H4 (cell line): ENCODE data around the gene ATF5. TPM values are rescaled to one million over a fixed set of nuclear protein-coding genes. Genes with fewer than 3 reads are reported as not detected.

Experiments
- DNase-seq: peaks from one replicate; pipeline ENCODE4 v3.0.0-alpha.2; 2015; ENCODE audit warnings: low spot score
- total RNA-seq: library from RNA; depleted of rRNA; stranded (reverse); fragments of >200 nt; shearing (Covaris generic); gene quantifications from 2 replicates; pipeline ENCODE4 v1.2.3, GENCODE V29; 2014

Gene ATF5
- total RNA-seq, 1 experiment from 2014 or later, result 16.0 TPM

GRCh38 chr19:49894879-49895565 is 34.0 kb upstream of the ATF5 start:
- DNase-seq, result no peak

- DNase-seq, result no peak
Measured at GRCh38 chr19:49895566-49896297, 33.3 kb upstream of the ATF5 start.

GRCh38 chr19:49896863-49897621 is 32.0 kb upstream of the ATF5 start, which contains the start of gene IL4I1:
TSS of gene IL4I1 (minus strand) at chr19:49896887. CDS start at chr19:49896160, 727 bp downstream.
- no peak for DNase-seq

- DNase-seq, result no peak
Measured at GRCh38 chr19:49904136-49904535, 24.9 kb upstream of the ATF5 start.

GRCh38 chr19:49906879-49907564 is 22.0 kb upstream of the ATF5 start:
- DNase-seq, result no peak

DNA sequence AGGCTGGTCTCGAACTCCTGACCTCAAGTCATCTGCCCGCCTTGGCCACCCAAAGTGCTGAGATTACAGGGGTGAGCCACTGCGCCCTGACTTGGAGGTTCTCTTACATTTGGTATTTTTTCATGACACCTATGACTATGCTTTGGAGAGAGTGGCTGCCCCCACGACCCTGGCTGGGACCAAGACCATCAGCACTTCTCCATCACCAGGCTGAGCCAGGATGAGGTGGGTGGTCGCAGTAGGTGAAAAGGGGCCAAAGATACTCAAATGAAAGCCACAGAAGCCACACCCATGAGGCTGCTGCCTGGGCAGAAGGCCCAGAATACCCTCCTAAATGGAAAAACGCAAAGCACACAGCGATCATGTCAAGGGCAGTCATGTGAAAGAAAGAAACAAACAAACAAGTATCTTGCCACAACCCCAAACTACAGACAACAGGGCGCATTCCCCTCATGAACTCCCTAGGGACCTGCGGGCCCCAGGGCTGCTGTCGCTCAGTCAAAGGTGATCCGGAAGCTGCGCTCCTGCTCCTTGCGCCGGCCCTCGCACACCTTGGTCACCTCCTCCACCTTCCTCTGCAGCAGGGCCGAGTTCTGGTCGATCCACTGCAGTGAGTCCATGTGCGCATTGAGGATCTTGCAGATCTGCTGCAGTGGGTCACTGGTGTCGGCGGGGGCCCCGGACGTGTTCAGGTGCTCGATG is 21.1 kb upstream of the ATF5 start:
- no peak for DNase-seq

DNA sequence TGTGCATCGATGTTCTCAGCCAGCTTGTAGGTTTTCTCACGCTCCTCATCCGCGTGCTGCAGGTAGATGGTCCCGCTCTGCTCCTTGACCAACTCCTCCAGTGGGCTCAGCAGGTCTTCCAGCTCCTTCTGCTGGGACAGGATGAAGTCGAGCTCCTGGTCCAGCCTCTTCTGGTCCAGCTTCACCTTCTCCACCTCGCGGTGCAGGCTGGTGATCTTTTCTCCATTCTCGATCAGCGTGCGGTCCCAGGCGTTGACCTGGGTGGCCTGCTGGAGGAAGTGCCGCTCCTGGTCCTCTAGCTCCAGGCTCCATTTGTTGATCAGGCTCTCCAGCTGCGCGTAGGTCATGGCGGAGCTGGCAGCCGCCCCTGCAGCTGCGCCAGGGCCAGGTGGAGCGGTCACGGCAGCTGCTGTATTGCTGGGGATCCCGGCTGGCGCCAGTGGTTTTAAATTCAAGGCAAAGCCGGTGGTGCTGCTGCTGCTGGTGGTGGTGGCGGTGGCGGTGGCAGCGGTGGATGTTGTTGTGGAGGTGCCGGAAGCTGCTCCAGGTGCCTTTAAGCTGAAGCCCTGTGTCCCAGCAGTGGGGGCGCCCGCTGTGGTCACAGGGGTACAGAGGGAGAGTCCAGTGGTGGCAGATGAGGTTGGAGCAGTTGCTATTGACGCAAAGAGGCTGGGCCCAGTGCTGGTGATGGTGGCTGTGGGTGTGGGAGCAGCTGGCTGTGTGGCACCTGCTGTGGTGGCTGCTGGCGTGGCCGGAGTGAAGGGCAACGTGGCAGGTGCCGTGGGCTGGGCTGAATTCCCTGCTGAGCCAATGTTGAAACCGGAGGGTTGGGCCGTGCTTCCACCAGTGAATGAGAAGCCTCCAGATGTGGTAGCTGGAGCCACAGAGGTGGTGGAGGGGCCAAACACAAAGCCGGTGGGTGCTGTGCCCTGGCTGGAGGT is 20.3 kb upstream of the ATF5 start:
- DNase-seq, result no peak

GRCh38 chr19:49910179-49910578 is 18.8 kb upstream of the ATF5 start:
- no peak for DNase-seq

- no peak for DNase-seq
Measured at GRCh38 chr19:49911381-49912145, 17.4 kb upstream of the ATF5 start.

- no peak for DNase-seq
Measured at GRCh38 chr19:49912965-49913685, 15.9 kb upstream of the ATF5 start.

DNA sequence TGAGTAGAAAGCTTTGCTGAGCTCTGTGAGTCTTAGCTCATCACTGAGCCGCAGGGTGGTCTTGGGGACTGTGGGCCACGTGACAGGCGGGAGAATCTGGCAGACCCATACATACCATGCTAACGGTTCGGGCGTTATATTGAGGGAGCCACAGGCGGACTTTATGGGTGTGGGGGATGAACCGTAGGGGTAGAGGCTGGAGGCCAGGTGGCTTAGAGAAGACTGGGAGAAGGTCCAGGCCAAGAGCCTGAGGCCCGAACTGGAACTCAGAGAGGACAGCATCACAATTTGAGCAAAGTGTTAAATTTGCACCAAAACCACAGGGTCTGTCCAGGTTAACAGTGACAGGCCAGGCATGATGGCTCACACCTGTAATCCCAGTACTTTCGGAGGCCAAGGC is 15.3 kb upstream of the ATF5 start:
- DNase-seq, result no peak

GRCh38 chr19:49915271-49915670 is 13.7 kb upstream of the ATF5 start:
- no peak for DNase-seq

DNA sequence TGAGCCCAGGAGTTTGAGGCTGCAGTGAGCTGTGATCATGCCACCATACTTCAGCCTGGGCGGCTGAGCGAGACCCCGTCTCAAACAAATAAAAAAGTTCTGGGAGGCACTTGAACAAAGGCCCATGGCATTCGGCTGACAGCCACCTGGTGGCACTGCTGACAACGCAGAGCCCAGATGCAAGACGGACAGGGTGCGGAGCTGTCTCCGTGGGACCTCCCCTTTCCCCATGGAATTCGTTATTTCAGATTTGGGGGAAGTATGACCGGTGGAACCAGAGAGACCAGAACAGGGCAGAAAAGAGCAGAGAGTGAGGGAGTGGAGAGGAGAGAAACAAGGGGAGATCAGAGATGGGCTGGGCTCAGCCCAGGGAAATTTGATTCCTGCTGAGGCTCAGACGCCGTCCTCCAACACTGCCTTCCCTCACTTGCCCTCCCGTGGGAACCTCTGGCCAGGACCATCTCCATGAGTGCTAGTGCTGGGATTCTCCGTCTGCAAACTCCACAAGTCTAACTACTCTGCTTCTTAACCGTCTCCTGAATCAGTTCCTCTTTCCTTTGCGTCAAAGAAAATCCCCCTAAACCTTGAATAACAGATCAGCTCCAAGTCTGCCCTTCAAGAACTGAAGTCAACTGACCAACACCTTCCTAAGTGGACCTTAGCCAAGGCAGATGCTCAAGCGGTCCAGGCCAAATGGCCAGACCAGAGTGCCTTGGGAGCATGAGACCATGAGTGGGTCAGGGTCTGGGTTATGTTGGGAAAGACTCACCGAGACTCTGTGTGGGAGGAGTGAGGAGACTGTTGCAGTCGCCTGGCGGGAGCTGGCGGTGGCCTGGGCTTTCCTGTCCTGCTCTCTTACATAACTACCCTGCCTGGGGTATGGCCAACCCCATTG is 11.9 kb upstream of the ATF5 start:
- no peak for DNase-seq

GRCh38 chr19:49918089-49918488 is 10.9 kb upstream of the ATF5 start:
- no peak for DNase-seq

DNA sequence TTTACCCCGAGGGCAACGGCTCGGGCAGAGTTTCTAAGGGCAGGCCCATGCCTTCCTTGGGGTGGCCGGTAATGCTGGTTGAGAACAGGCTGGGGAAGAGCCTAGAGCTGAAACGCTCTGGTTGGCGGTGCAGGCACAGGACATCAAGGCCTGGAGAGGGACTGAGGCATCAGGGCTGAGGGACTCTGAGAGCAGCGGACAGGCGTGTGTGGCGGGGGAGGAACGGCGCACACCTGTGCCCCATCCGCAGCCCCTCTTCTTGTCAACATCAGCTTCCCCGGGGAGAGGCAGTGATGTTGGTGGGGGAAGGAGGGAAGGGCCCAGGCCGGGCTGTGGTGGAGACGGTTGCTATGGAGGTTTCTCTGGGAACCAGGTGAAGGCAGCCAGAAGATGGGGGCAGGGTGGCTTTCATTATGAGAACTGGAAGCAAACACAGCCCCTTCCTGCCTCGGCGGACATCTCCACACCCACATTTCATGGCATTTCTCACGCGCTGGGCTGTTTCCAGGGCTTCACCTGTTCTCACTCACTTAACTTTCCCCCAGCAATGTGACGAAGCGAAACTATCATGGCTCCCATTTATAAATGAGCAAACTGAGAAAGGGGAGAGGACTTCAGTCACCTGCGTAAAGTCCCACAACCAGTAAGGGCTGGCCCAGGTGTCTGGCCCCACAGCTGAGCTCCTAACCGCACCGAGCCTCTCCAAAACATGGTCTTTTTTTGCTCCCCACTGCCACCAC is 8.2 kb upstream of the ATF5 start:
- no peak for DNase-seq

DNA sequence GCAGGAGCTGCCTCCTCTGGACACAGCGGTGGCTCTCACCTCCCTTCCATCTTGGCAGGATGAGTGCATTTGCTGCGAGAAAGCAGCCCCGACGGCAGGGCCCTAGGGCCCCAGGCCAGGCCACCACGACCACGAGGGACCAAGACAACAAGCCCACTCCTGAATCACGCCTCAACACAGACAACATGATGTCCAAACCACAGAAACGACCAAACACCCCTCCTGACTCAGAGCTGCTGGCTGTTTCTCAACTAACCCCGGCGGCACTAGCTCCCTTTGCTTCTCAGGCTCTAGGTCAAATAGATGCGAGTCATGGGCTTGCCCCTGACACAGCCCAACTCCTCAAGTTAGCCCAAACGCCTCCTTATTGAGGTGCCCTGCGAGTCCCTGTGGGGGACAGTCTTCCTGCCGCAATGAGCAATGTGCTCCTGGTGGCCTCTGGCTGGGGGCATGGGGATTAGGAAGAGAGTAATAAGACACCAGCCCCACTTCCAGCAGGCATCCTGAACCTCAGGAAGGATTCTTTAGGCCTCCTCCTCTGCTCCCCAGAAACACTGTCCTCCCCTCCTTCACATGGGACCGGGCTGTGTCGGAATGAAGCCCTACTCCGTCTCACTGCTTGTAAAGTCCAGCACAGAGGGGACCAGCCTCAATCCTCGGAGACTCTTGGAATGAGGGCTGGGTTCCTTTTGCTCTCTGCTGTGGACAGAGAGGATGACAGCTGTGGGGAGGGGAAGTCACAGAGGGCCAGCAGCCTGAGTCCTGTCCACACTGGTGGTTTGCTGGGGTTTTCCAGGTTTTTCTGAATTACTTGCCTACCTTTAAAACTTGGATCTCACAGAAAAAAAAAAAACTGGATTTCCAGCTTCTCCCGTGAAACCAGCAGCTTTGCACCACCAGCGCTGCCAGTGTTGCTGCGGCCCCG is 6.9 kb upstream of the ATF5 start:
- no peak for DNase-seq
